22Rv1 (cell line): ENCODE data around the gene CNTN4.

Source experiments
- H3K27ac ChIP-seq: fragments of 450-650 bp; 2 replicates; pipeline ENCODE4 v1.5.1; 2017
- CTCF ChIP-seq: fragments of 450-650 bp; IDR thresholded peaks from 2 replicates; pipeline ENCODE4 v1.5.1; 2017; ENCODE audit warnings: mild to moderate bottlenecking
- ZFX ChIP-seq: fragments of 450-650 bp; IDR thresholded peaks from 2 replicates; pipeline ENCODE4 v1.6.1; 2017; ENCODE audit warnings: antibody characterized with exemption, borderline replicate concordance

CNTN4 gene

GRCh38 chr3:2623436-2623835 is 524.8 kb downstream of the CNTN4 start:
- TF ChIP-seq ZFX, result no peak
- TF ChIP-seq CTCF, result no peak
- H3K27ac ChIP-seq, result no peak overlapping the region

GRCh38 chr3:2628117-2628516 is 529.5 kb downstream of the CNTN4 start:
- TF ChIP-seq CTCF (no peak), ZFX (no peak)
- H3K27ac ChIP-seq, result no peak overlapping the region

- no peak overlapping the region for H3K27ac ChIP-seq
- no peak for TF ChIP-seq ZFX
- no peak for TF ChIP-seq CTCF
Measured at GRCh38 chr3:2635511-2635910, 536.8 kb downstream of the CNTN4 start.

- H3K27ac ChIP-seq, result no peak overlapping the region
- no peak for TF ChIP-seq CTCF
Measured at GRCh38 chr3:2643606-2644005, 544.9 kb downstream of the CNTN4 start.

- H3K27ac ChIP-seq, result no peak overlapping the region
Measured at GRCh38 chr3:2645001-2645400, 546.3 kb downstream of the CNTN4 start.

GRCh38 chr3:2650746-2651145 is 552.1 kb downstream of the CNTN4 start:
- H3K27ac ChIP-seq, result peak overlapping the region; percentile 65
- TF ChIP-seq ZFX (no peak), CTCF (no peak)

More at GRCh38 chr3:2645001-2645400, 546.3 kb downstream of the CNTN4 start:
- TF ChIP-seq CTCF, result no peak
- TF ChIP-seq ZFX, result no peak

- H3K27ac ChIP-seq, result no peak overlapping the region
- TF ChIP-seq CTCF (no peak), ZFX (no peak)
Measured at GRCh38 chr3:2652386-2652785, 553.7 kb downstream of the CNTN4 start.
